ENCODE data around the gene A2M.

A2M gene

GRCh38 chr12:9066755-9067423 is 48.8 kb downstream of the A2M start:
- ChIA-PET POLR2A (no interaction called here), CTCF (no interaction called here)
- TF ChIP-seq ELF4 (IDR thresholded peaks at IDR 0.05) (no peak), FOXK2 (IDR thresholded peaks at IDR 0.05) (no peak), NFRKB (IDR thresholded peaks at IDR 0.05) (no peak), TARDBP (IDR thresholded peaks at IDR 0.05) (no peak)
- no peak for DNase-seq (ENCODE audit: extremely low spot score)

GRCh38 chr12:9066183-9066623 is 49.5 kb downstream of the A2M start:
- no peak for DNase-seq (ENCODE audit: extremely low spot score)
- TF ChIP-seq FOXM1 (IDR thresholded peaks at IDR 0.05; ENCODE audit: borderline replicate concordance) = no peak
- no peak for TF ChIP-seq ELF4 (IDR thresholded peaks at IDR 0.05)
- no peak for TF ChIP-seq PKNOX1 (IDR thresholded peaks at IDR 0.05)
- TF ChIP-seq SUZ12 (IDR thresholded peaks at IDR 0.05) = no peak
- no peak for TF ChIP-seq ZNF384 (IDR thresholded peaks at IDR 0.05)
- TF ChIP-seq LEF1 (IDR thresholded peaks at IDR 0.05; ENCODE audit: borderline replicate concordance) = no peak
- no peak for TF ChIP-seq CTBP1 (IDR thresholded peaks at IDR 0.05; ENCODE audit: borderline replicate concordance)
- TF ChIP-seq L3MBTL2 (conservative IDR thresholded peaks at IDR 0.05) = no peak
- TF ChIP-seq SP1 (IDR thresholded peaks at IDR 0.05) = no peak
- no peak for TF ChIP-seq BHLHE40 (IDR thresholded peaks at IDR 0.05; ENCODE audit: borderline replicate concordance)
- no peak for TF ChIP-seq HDGF (IDR thresholded peaks at IDR 0.05; ENCODE audit: borderline replicate concordance)
- TF ChIP-seq NFRKB (IDR thresholded peaks at IDR 0.05) = no peak
- no peak for TF ChIP-seq FOXK2 (IDR thresholded peaks at IDR 0.05)
- no peak for TF ChIP-seq ARNT (IDR thresholded peaks at IDR 0.05)
- no peak for TF ChIP-seq FOXA1 (IDR thresholded peaks at IDR 0.05)
- ChIA-PET CTCF (no interaction called here), POLR2A (no interaction called here)

GRCh38 chr12:9065607-9065856 is 50.2 kb downstream of the A2M start:
- DNase-seq (ENCODE audit: extremely low spot score) = no peak
- POLR2A ChIA-PET = interaction anchor here (1.0 kb wide), 1 partner anchor 12 kb away, joined by 3 read pairs; no protein-coding TSS in a partner anchor
- TF ChIP-seq TARDBP (IDR thresholded peaks at IDR 0.05) = no peak
- TF ChIP-seq LEF1 (IDR thresholded peaks at IDR 0.05; ENCODE audit: borderline replicate concordance) = no peak
- no peak for TF ChIP-seq FOXA1 (IDR thresholded peaks at IDR 0.05)
- TF ChIP-seq FOXM1 (IDR thresholded peaks at IDR 0.05; ENCODE audit: borderline replicate concordance) = no peak
- no peak for TF ChIP-seq HDGF (IDR thresholded peaks at IDR 0.05; ENCODE audit: borderline replicate concordance)
- no peak for TF ChIP-seq FOXK2 (IDR thresholded peaks at IDR 0.05)
- no peak for TF ChIP-seq ARNT (IDR thresholded peaks at IDR 0.05)
- TF ChIP-seq BHLHE40 (IDR thresholded peaks at IDR 0.05; ENCODE audit: borderline replicate concordance) = no peak
- TF ChIP-seq CTBP1 (IDR thresholded peaks at IDR 0.05; ENCODE audit: borderline replicate concordance) = no peak
- TF ChIP-seq L3MBTL2 (conservative IDR thresholded peaks at IDR 0.05) = no peak
- TF ChIP-seq ZNF384 (IDR thresholded peaks at IDR 0.05) = no peak
- CTCF ChIA-PET = interaction anchor here (0.7 kb wide), 1 partner anchor 116 kb away, joined by 3 read pairs; the partner anchor contains the start of gene M6PR

DNA sequence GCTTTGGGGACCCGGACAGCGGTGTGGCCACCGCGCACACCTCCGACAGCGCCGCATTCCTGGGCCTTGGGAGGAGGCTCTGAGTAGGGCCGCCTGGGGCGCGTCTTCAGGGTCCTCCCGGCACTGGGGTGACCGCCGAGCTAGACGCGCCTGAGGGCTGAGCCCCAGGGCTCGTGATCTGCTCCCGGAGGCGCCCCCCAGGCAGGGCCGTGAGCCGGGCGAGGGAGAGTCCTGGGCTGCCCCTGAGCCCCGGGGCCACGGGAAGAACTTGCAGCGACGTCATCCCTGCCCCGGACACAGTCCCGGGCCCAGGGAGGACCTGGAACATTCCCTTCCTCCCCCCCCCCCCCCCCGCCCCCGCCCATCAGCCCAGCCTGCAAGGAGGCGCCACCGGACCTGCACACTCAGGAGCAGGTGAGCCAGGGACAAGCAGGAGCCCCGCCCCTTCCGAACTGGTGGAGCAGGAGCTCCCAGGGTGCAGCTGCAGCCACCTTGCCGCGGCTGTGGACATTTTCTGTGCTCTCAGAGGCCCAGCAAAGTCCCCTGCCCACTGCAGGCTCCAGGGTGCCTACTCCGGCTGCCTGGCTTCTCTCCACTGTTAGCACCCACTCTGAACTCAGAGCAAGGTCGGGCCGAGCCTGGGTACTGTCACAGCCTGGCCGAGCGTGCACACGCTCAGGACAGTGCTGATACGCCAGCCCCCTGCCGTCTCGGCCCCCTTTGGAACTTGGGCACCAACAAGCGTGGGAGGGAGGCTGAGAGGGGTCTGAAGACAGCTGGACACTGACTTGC is 50.7 kb downstream of the A2M start:
- DNase-seq (ENCODE audit: extremely low spot score) = peak; percentile 47
- ChIA-PET POLR2A (interaction anchor here (1.0 kb wide), 1 partner anchor 12 kb away, joined by 3 read pairs; no protein-coding TSS in a partner anchor), CTCF (interaction anchor here (0.7 kb wide), 1 partner anchor 116 kb away, joined by 3 read pairs; the partner anchor contains the start of gene M6PR)
- TF ChIP-seq BHLHE40 (IDR thresholded peaks at IDR 0.05; ENCODE audit: borderline replicate concordance) = no peak
- TF ChIP-seq L3MBTL2 (conservative IDR thresholded peaks at IDR 0.05) = no peak
- TF ChIP-seq ARNT (IDR thresholded peaks at IDR 0.05) = no peak
- no peak for TF ChIP-seq FOXK2 (IDR thresholded peaks at IDR 0.05)
- no peak for TF ChIP-seq SP1 (IDR thresholded peaks at IDR 0.05)
- TF ChIP-seq LEF1 (IDR thresholded peaks at IDR 0.05; ENCODE audit: borderline replicate concordance) = no peak
- no peak for TF ChIP-seq ZNF384 (IDR thresholded peaks at IDR 0.05)
- TF ChIP-seq FOXM1 (IDR thresholded peaks at IDR 0.05; ENCODE audit: borderline replicate concordance) = no peak
- TF ChIP-seq NFRKB (IDR thresholded peaks at IDR 0.05) = no peak
- TF ChIP-seq ELF4 (IDR thresholded peaks at IDR 0.05) = no peak
- TF ChIP-seq SUZ12 (IDR thresholded peaks at IDR 0.05) = no peak
- no peak for TF ChIP-seq HDGF (IDR thresholded peaks at IDR 0.05; ENCODE audit: borderline replicate concordance)
- no peak for TF ChIP-seq TARDBP (IDR thresholded peaks at IDR 0.05)
- TF ChIP-seq PKNOX1 (IDR thresholded peaks at IDR 0.05) = no peak
- TF ChIP-seq FOXA1 (IDR thresholded peaks at IDR 0.05) = no peak

DNA sequence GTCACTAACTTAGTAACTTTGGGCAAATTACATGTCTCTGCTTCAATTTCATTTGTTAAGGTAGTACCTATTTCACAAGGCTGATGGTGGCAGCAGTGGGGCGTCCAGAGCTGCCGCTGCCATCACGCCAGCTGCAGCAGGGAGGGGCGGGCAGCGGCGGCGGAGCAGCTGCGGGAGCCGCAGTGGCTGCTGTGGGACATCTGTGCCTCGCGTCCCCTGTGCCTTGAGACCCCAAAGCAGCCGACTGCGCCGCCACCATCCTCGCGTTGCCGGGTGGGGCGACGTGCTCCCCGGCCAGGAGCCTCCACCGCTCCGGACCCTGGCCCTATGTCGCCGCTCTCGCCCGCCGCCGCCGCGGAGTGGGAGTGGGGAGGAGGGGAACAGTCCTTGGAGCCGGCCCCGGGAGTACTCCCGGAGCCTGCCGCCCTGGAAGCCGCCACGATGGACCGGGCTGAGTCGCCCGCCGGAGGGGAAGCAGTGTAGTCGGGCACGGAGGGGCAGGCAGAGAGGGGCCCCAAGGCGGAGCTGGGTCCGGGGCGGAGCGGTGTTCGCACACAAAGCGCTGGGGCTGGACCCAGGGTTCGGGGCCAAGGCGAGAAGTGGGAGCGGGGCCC is 51.4 kb downstream of the A2M start:
- ChIA-PET POLR2A (interaction anchor here (1.0 to 1.1 kb wide), 2 partner anchors 13 to 15 kb away, joined by 3 to 7 read pairs; no protein-coding TSS in a partner anchor), CTCF (interaction anchor here (0.6 to 1.2 kb wide), 5 partner anchors 11 to 174 kb away, joined by 3 to 10 read pairs (median 3); no protein-coding TSS in a partner anchor)
- TF ChIP-seq CTBP1 (IDR thresholded peaks at IDR 0.05; ENCODE audit: borderline replicate concordance) (no peak), FOXM1 (IDR thresholded peaks at IDR 0.05; ENCODE audit: borderline replicate concordance) (no peak), L3MBTL2 (conservative IDR thresholded peaks at IDR 0.05) (no peak), ZNF384 (IDR thresholded peaks at IDR 0.05) (no peak), NFRKB (IDR thresholded peaks at IDR 0.05) (no peak), SP1 (IDR thresholded peaks at IDR 0.05) (no peak), FOXK2 (IDR thresholded peaks at IDR 0.05) (no peak), TARDBP (IDR thresholded peaks at IDR 0.05) (no peak), ELF4 (IDR thresholded peaks at IDR 0.05) (no peak), SUZ12 (IDR thresholded peaks at IDR 0.05) (no peak), ARNT (IDR thresholded peaks at IDR 0.05) (no peak), PKNOX1 (IDR thresholded peaks at IDR 0.05) (no peak), LEF1 (IDR thresholded peaks at IDR 0.05; ENCODE audit: borderline replicate concordance) (no peak), BHLHE40 (IDR thresholded peaks at IDR 0.05; ENCODE audit: borderline replicate concordance) (no peak), HDGF (IDR thresholded peaks at IDR 0.05; ENCODE audit: borderline replicate concordance) (no peak), FOXA1 (IDR thresholded peaks at IDR 0.05) (no peak)
- peak; percentile 71 for DNase-seq (ENCODE audit: extremely low spot score)

Data from HEK293T (cell line).